ENCODE results near the gene KCTD13.

The KCTD13 gene

DNA sequence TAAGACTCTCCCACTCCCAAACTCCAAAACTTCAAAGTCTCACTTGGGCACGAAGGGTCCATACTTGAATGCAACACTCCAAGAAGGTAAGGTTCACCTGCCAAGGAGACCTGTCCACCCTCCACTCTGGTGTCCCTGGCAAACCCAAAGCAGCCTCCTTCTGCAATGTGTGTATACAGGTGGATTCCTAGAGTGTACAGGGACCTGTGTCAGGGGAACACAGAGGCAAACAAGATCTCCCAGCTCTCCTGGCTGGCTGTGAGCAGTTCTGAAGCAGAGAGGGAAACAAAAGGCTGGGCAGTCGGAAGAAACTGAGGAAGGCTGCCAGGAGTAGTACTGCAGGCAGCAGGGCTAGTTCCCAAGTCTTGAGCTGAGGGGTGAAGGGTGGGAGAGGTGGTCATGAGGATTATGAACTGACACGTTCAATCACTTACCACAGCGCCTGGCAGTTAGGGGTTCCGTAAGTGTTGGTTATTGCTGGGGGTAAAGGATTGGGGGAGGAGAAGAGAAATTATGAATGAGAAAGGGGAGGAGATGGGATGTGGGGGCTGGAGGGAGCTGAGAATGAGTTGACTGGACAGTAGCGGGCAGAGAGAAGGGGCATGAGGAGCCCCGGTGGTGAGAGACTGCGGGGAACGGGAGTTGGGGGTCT lies 795 bp downstream of the KCTD13 start:
- TF ChIP-seq, protein P1, sequence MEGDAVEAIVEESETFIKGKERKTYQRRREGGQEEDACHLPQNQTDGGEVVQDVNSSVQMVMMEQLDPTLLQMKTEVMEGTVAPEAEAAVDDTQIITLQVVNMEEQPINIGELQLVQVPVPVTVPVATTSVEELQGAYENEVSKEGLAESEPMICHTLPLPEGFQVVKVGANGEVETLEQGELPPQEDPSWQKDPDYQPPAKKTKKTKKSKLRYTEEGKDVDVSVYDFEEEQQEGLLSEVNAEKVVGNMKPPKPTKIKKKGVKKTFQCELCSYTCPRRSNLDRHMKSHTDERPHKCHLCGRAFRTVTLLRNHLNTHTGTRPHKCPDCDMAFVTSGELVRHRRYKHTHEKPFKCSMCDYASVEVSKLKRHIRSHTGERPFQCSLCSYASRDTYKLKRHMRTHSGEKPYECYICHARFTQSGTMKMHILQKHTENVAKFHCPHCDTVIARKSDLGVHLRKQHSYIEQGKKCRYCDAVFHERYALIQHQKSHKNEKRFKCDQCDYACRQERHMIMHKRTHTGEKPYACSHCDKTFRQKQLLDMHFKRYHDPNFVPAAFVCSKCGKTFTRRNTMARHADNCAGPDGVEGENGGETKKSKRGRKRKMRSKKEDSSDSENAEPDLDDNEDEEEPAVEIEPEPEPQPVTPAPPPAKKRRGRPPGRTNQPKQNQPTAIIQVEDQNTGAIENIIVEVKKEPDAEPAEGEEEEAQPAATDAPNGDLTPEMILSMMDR (IDR thresholded peaks at IDR 0.05), result no peak

DNA sequence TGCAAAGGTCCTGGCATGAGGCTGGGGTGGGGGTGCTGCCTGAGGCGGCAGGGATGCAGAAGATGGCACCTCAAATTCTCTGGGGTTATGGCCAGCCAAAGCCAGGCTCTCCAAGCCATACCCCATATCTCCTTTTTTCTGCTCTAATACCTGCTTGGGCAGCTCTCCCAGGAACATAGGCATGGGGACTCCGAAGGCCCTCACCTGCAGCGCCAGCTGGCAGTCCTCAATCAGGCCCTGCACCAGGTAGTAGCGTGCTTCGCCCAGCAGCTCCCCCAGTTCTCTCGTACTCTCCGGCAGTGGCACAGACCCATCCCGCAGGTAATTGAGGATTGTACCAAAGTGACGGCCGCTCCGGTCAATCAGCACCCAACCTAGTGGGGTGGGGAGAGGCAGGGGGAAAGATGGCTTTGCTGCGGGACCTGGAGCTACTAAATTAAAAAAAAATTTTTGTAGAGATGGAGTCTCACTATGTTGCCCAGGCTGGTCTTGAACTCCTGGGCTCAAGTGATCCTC lies 3.0 kb downstream of the KCTD13 start:
- TF ChIP-seq, protein P1 (IDR thresholded peaks at IDR 0.05), result no peak

- TF ChIP-seq, protein P1 (IDR thresholded peaks at IDR 0.05), result no peak
Measured at GRCh38 chr16:29922326-29922725, 3.7 kb downstream of the KCTD13 start.

- TF ChIP-seq, protein P1 (IDR thresholded peaks at IDR 0.05), result no peak
Measured at GRCh38 chr16:29921034-29921385, 5.0 kb downstream of the KCTD13 start.

DNA sequence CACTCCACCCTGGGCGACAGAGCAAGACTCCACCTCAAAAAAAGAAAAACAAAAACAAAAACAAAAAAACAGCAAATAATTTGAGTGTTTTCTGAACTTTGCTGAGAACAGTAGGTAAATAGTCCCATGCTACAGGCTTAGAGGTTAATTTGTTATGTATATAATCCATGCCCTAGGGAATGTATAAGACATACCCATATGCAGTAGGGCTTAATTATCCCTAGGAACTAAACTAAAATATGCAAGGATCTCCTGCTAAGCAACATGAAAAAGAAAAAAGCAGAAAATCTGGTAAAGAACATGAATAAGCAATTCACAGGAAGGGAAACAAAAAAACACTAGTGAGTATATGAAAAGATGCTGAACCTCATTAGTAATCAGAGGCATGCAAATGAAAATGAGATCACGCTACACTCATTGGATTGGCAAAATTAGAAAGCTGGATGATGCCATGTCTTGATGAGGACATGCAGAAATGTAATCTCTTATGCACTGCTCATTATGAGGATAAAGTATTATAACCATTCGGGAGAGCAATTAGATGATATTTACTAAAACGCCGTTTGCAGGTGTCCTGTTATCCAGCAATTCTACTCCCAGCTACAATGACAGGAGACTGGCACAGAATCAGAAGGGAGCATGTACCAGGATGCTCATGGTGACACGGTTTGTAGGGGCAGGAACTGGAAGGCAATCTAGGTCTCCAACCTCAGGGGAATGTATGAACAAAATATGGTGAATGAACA lies 5.6 kb downstream of the KCTD13 start:
- TF ChIP-seq, protein P1 (IDR thresholded peaks at IDR 0.05), result no peak

DNA sequence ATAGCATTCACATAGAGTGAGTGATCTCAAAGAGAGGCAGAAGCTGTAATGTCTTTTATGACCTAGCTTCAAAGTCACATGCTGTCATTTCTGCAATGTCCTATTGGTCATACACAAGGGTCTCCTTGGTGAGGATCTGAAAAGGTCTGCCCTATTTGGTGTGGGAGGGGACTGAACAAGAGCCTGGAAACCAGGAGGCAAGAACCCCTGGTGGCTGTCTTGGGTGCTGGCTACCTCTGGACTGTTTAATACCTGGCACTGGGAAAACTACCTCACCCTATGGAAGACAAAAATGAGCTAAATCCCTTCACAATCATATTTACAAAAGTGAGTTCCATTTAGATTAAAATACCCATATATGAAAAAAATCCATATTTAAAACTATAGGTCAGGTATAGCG lies 9.0 kb downstream of the KCTD13 start:
- TF ChIP-seq, protein P1 (IDR thresholded peaks at IDR 0.05), result no peak

GRCh38 chr16:29915590-29916247 lies 10.3 kb downstream of the KCTD13 start:
- TF ChIP-seq, protein P1 (IDR thresholded peaks at IDR 0.05), result no peak
